GM23338 (cell line): ENCODE measurements around the gene UNC79. TPM values are rescaled to one million over a fixed set of nuclear protein-coding genes. Genes with fewer than 3 reads are reported as not detected.

Experiments
- ATAC-seq: fragments of 200-7000 bp; cut with Tn5 transposase; 3 replicates; pipeline ENCODE4 v1.9.1; 2020
- DNase-seq: peaks from one replicate; pipeline ENCODE4 v3.0.0-alpha.2; 2015; ENCODE audit warnings: low spot score
- H2AFZ ChIP-seq: fragments of 200-600 bp; sonication (generic); 2 replicates; pipeline ENCODE4 v1.8.0; 2016; ENCODE audit warnings: antibody characterized with exemption, mild to moderate bottlenecking, moderate library complexity
- H3F3A ChIP-seq: fragments of 200-600 bp; sonication (generic); replicated peaks from 2 replicates; pipeline ENCODE4 v1.8.0; 2017; ENCODE audit warnings: antibody characterized with exemption, mixed run types, low read depth
- H3K27ac ChIP-seq: fragments of 200-600 bp; sonication (generic); 2 replicates; pipeline ENCODE4 v1.6.1; 2016; ENCODE audit warnings: low read depth
- H3K27me3 ChIP-seq: fragments of 200-600 bp; sonication (generic); 2 replicates; pipeline ENCODE4 v1.8.0; 2016; ENCODE audit warnings: mild to moderate bottlenecking, mixed run types, moderate library complexity; ENCODE audit not compliant: insufficient read depth
- H3K36me3 ChIP-seq: fragments of 200-600 bp; sonication (generic); 2 replicates; pipeline ENCODE4 v1.8.0; 2016; ENCODE audit warnings: mild to moderate bottlenecking; ENCODE audit not compliant: insufficient read depth
- H3K4me1 ChIP-seq: fragments of 200-600 bp; sonication (generic); 2 replicates; pipeline ENCODE4 v1.8.0; 2016; ENCODE audit warnings: mild to moderate bottlenecking, moderate library complexity; ENCODE audit not compliant: insufficient read depth
- H3K4me2 ChIP-seq: fragments of 200-600 bp; sonication (generic); 2 replicates; pipeline ENCODE4 v1.7.1; 2017; ENCODE audit warnings: mixed run types
- H3K4me3 ChIP-seq: fragments of 200-600 bp; sonication (generic); 2 replicates; pipeline ENCODE4 v1.6.1; 2016; ENCODE audit warnings: mixed run types
- H3K79me2 ChIP-seq: fragments of 200-600 bp; sonication (generic); replicated peaks from 2 replicates; pipeline ENCODE4 v1.8.0; 2017; ENCODE audit warnings: mild to moderate bottlenecking; ENCODE audit not compliant: insufficient read depth
- H3K9me2 ChIP-seq: fragments of 200-600 bp; sonication (generic); 2 replicates; pipeline ENCODE4 v1.8.0; 2017; ENCODE audit not compliant: insufficient read depth
- H4K20me1 ChIP-seq: fragments of 200-600 bp; sonication (generic); replicated peaks from 2 replicates; pipeline ENCODE4 v1.8.0; 2017; ENCODE audit warnings: mild to moderate bottlenecking; ENCODE audit not compliant: insufficient read depth
- H3K27ac Mint-ChIP-seq: 2 replicates; pipeline ENCODE4 v1.8.0; 2020; ENCODE audit warnings: inconsistent platforms, mild to moderate bottlenecking, moderate library complexity, mixed read lengths
- H3K27me3 Mint-ChIP-seq: 3 replicates; pipeline ENCODE4 v1.8.0; 2022; ENCODE audit warnings: low read depth, mild to moderate bottlenecking, moderate library complexity, mixed read lengths, inconsistent platforms; ENCODE audit not compliant: insufficient read depth, poor library complexity
- H3K36me3 Mint-ChIP-seq: 3 replicates; pipeline ENCODE4 v1.8.0; 2021; ENCODE audit warnings: low read depth, mild to moderate bottlenecking, inconsistent platforms, moderate library complexity, mixed read lengths
- H3K4me1 Mint-ChIP-seq: 3 replicates; pipeline ENCODE4 v1.8.0; 2020; ENCODE audit warnings: mild to moderate bottlenecking, inconsistent platforms, mixed read lengths
- H3K4me3 Mint-ChIP-seq: 3 replicates; pipeline ENCODE4 v1.8.0; 2021; ENCODE audit warnings: moderate library complexity, mild to moderate bottlenecking, inconsistent platforms, mixed read lengths
- H3K9me3 Mint-ChIP-seq: 3 replicates; pipeline ENCODE4 v1.8.0; 2020; ENCODE audit warnings: moderate library complexity, mild to moderate bottlenecking, inconsistent platforms, mixed read lengths
- CREB1 ChIP-seq: fragments of 250-450 bp; sonication (Bioruptor Pico); IDR thresholded peaks from 2 replicates; pipeline ENCODE4 v1.5.0; 2020; ENCODE audit warnings: low read depth, mild to moderate bottlenecking, moderate library complexity
- CTCF ChIP-seq, 2 experiments: fragments of 200-600 bp in 1 of 2; sonication (generic) in 1 of 2; conservative IDR thresholded peaks; 2 replicates each; pipeline versions ENCODE4 v1.5.1 to v1.6.1; 2016 to 2017; ENCODE audit warnings: antibody characterized with exemption in 2 of 2, low read depth in 2 of 2, mild to moderate bottlenecking in 2 of 2, moderate library complexity in 1 of 2
- ETS1 ChIP-seq: IDR thresholded peaks from 2 replicates; pipeline ENCODE4 v1.6.1; 2016; ENCODE audit warnings: antibody characterized with exemption
- EZH2phosphoT487 ChIP-seq: fragments of 200-600 bp; sonication (generic); IDR thresholded peaks from one replicate; pipeline ENCODE4 v1.8.1; 2018; ENCODE audit warnings: antibody characterized with exemption; ENCODE audit not compliant: unreplicated experiment
- JUNB ChIP-seq: IDR thresholded peaks from one replicate; pipeline ENCODE4 v1.6.1; 2016; ENCODE audit warnings: antibody characterized with exemption; ENCODE audit not compliant: unreplicated experiment
- STAT1 ChIP-seq: IDR thresholded peaks from one replicate; pipeline ENCODE4 v1.6.1; 2016; ENCODE audit warnings: antibody characterized with exemption; ENCODE audit not compliant: unreplicated experiment
- ZNF114 ChIP-seq: fragments of 250-450 bp; sonication (Bioruptor Pico); IDR thresholded peaks from 2 replicates; pipeline ENCODE4 v1.5.0; 2020; ENCODE audit warnings: mild to moderate bottlenecking, moderate library complexity
- ZNF462 ChIP-seq: fragments of 250-450 bp; sonication (Bioruptor Pico); IDR thresholded peaks from 2 replicates; pipeline ENCODE4 v1.5.0; 2020; ENCODE audit warnings: mild to moderate bottlenecking, moderate library complexity
- polyA plus RNA-seq: library from polyadenylated mRNA; unstranded; fragments of >200 nt; fragmentation: Nextera tagmentation; extraction: Ambion mirVana; gene quantifications from 2 replicates; pipeline ENCODE4 v1.2.1, GENCODE V29; 2016
- total RNA-seq: library from RNA; depleted of rRNA; stranded (reverse); fragments of >200 nt; shearing (Covaris generic); gene quantifications from 2 replicates; pipeline ENCODE4 v1.2.3, GENCODE V29; 2014

UNC79 gene
- total and polyA plus RNA-seq, 2 experiments from 2014 or later: 1.8 to 3.6 TPM

GRCh38 chr14:93744176-93744575 is 313.4 kb downstream of the UNC79 start:
- Mint-ChIP-seq H3K27ac (no peak overlapping the region), H3K4me1 (peaks cover 25% of the 10 kb centered on the region), H3K27me3 (peaks cover 6% of the 10 kb centered on the region), H3K9me3 (no peaks in the 10 kb centered on the region), H3K36me3 (no peaks in the 10 kb centered on the region), H3K4me3 (no peak overlapping the region)
- Histone ChIP-seq H3K27ac (no peak overlapping the region), H2AFZ (no peak overlapping the region), H3K27me3 (no peaks in the 10 kb centered on the region), H3K79me2 (no peaks in the 10 kb centered on the region), H3K4me2 (no peak overlapping the region), H3K36me3 (no peaks in the 10 kb centered on the region), H4K20me1 (no peaks in the 10 kb centered on the region), H3F3A (no peaks in the 10 kb centered on the region), H3K4me1 (peaks cover 3% of the 10 kb centered on the region), H3K9me2 (no peaks in the 10 kb centered on the region), H3K4me3 (no peak overlapping the region)
- no peak for DNase-seq
- TF ChIP-seq CTCF (conservative IDR thresholded peaks at IDR 0.05; ENCODE audit: low read depth in 2 of 2) (no peak), JUNB (no peak), ZNF114 (CRISPR knock-in tag) (no peak), ZNF462 (CRISPR knock-in tag) (no peak), STAT1 (no peak), CREB1 (CRISPR knock-in tag) (no peak), ETS1 (no peak), EZH2phosphoT487 (no peak)
- no peak for ATAC-seq
